GM19351 (cell line): Measurements from ENCODE around the gene C5orf34.
"Not testable (repeated sequence)": the region's sequence is repeated elsewhere in the genome, so short reads cannot be mapped to it uniquely, and the experiment has no call there.

Experiments
- ATAC-seq: cut with Tn5 transposase; IDR thresholded peaks from one replicate; pipeline ENCODE4 v1.9.1; 2021; ENCODE audit warnings: mild to moderate bottlenecking, moderate library complexity; ENCODE audit not compliant: unreplicated experiment

The C5orf34 gene

GRCh38 chr5:43514816-43515677, at the start of gene C5orf34:
C5orf34 (minus strand) TSS chr5:43515148; CDS start chr5:43509339, 5,809 bp downstream.
- peak; percentile 98 for ATAC-seq

GRCh38 chr5:43564289-43564850, 49.4 kb upstream of the C5orf34 start:
- no peak for ATAC-seq

- no peak for ATAC-seq
These were observed 48.4 kb upstream of the C5orf34 start for GRCh38 chr5:43563321-43563720.

GRCh38 chr5:43561356-43561755, 46.4 kb upstream of the C5orf34 start:
- ATAC-seq = no peak

GRCh38 chr5:43560128-43560527, 45.2 kb upstream of the C5orf34 start:
- ATAC-seq = no peak

GRCh38 chr5:43556857-43557542, 42.1 kb upstream of the C5orf34 start, which contains the start of gene PAIP1:
PAIP1 (minus strand) TSS chr5:43557077; CDS start chr5:43556846, 231 bp downstream.
- peak; percentile 70 for ATAC-seq

- ATAC-seq = peak; percentile 86
These were observed 41.6 kb upstream of the C5orf34 start for GRCh38 chr5:43556607-43556856.

- ATAC-seq = peak; percentile 3
These were observed 41.1 kb upstream of the C5orf34 start for GRCh38 chr5:43555895-43556606.

GRCh38 chr5:43554497-43554896, 39.5 kb upstream of the C5orf34 start:
- no peak for ATAC-seq

- ATAC-seq = no peak
These were observed 38.4 kb upstream of the C5orf34 start for GRCh38 chr5:43553381-43553780.

GRCh38 chr5:43551731-43552130, 36.8 kb upstream of the C5orf34 start:
- no peak for ATAC-seq

GRCh38 chr5:43549272-43549671, 34.3 kb upstream of the C5orf34 start:
- ATAC-seq = not testable (repeated sequence)

- ATAC-seq = no peak
These were observed 33.4 kb upstream of the C5orf34 start for GRCh38 chr5:43548358-43548757.

GRCh38 chr5:43547532-43547931, 32.6 kb upstream of the C5orf34 start:
- ATAC-seq = no peak

- ATAC-seq = no peak
These were observed 28.5 kb upstream of the C5orf34 start for GRCh38 chr5:43543434-43543833.

GRCh38 chr5:43540746-43541145, 25.8 kb upstream of the C5orf34 start:
- no peak for ATAC-seq

GRCh38 chr5:43536972-43537371, 22.0 kb upstream of the C5orf34 start:
- no peak for ATAC-seq

- ATAC-seq = no peak
These were observed 18.7 kb upstream of the C5orf34 start for GRCh38 chr5:43533646-43534045.

GRCh38 chr5:43530648-43531047, 15.7 kb upstream of the C5orf34 start:
- ATAC-seq = no peak

- ATAC-seq = no peak
These were observed 8.7 kb upstream of the C5orf34 start for GRCh38 chr5:43523662-43524072.

- ATAC-seq = no peak
These were observed 5.7 kb upstream of the C5orf34 start for GRCh38 chr5:43520615-43521014.
